ENCODE results near the gene HADH. TPM values are rescaled to one million over a fixed set of nuclear protein-coding genes. Genes with fewer than 3 reads are reported as not detected.
A peak's percentile ranks its signal among the peaks of the same experiment; 100 is the strongest.

HADH gene
- total RNA-seq, 1 donor from 2014 or later = 37.9 TPM

DNA sequence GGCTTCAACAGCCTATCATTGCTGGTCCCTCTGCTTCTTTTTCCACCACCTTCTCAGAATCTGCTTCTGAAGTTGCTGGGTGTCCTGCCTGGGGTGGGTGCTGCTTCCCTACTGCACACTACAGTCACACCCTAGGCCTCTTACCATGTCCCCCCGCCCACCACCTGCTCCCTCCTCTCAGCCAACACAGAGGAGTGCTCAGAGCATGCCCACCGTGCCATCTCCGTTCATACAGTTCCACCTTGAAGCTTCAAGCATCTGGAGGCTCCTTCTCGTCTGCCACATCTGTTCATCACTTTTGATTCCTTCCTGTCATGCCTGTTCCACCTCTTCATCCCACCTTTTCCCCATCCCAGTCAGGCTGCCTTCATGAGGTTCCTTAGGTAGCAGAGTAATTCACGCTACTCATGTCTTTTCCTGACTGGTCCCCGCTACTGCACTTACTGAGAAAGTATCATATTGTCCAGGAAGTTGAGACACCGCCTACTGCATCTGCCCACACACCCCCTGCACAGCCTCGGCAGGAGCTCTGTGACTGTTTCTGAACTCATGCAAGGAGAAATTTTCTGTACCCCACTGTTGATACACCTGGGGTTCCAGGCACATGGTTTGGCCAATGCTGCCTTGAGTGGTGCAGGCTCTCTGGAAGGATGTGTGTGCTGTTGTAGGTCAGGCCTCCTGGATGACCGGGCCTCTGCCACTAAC lies 39.5 kb downstream of the HADH start:
- TF ChIP-seq, protein P1, sequence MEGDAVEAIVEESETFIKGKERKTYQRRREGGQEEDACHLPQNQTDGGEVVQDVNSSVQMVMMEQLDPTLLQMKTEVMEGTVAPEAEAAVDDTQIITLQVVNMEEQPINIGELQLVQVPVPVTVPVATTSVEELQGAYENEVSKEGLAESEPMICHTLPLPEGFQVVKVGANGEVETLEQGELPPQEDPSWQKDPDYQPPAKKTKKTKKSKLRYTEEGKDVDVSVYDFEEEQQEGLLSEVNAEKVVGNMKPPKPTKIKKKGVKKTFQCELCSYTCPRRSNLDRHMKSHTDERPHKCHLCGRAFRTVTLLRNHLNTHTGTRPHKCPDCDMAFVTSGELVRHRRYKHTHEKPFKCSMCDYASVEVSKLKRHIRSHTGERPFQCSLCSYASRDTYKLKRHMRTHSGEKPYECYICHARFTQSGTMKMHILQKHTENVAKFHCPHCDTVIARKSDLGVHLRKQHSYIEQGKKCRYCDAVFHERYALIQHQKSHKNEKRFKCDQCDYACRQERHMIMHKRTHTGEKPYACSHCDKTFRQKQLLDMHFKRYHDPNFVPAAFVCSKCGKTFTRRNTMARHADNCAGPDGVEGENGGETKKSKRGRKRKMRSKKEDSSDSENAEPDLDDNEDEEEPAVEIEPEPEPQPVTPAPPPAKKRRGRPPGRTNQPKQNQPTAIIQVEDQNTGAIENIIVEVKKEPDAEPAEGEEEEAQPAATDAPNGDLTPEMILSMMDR (IDR thresholded peaks at IDR 0.05) = no peak
- no peak overlapping the region for H3K27ac ChIP-seq
- no peaks in the 10 kb centered on the region for H3K4me1 ChIP-seq
- intact Hi-C loops (cut with DNase I) = loop anchor here (10.0 kb wide), 1 partner anchor 546 kb away; no protein-coding TSS in a partner anchor
- no peak overlapping the region for H3K4me3 ChIP-seq
- H3K36me3 ChIP-seq = peaks cover 67% of the 10 kb centered on the region
- peak; percentile 30 for ATAC-seq
- H3K27me3 ChIP-seq = no peaks in the 10 kb centered on the region
- no peak for DNase-seq
- H3K9me3 ChIP-seq = no peaks in the 10 kb centered on the region

DNA sequence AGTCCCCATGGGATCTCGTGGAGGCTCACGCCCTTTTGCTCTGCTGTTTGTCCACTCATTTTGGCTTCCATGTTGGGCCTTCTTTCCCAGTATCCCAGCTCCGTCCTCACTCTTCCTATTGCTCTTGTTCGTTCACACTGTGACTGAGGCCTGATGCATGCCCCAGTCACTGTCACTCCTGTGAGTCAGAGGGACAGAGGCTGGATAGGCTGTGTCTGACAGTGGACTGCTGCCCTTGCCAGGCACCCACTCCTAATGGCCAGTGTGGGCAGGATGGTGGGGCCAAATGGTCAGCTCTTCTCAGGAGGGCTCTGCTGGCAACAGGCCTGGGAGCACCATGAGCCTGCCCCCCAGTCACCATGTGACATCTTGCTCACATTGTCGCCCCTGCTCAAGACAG lies 40.0 kb downstream of the HADH start:
- Histone ChIP-seq H3K4me3 (no peak overlapping the region), H3K27me3 (no peaks in the 10 kb centered on the region), H3K36me3 (peaks cover 67% of the 10 kb centered on the region), H3K4me1 (no peaks in the 10 kb centered on the region), H3K27ac (no peak overlapping the region), H3K9me3 (no peaks in the 10 kb centered on the region)
- DNase-seq (no peak), ATAC-seq (no peak)
- TF ChIP-seq, protein P1 (IDR thresholded peaks at IDR 0.05) = no peak
- intact Hi-C loops (cut with DNase I) = loop anchor here (10.0 kb wide), 1 partner anchor 545 kb away; no protein-coding TSS in a partner anchor

DNA sequence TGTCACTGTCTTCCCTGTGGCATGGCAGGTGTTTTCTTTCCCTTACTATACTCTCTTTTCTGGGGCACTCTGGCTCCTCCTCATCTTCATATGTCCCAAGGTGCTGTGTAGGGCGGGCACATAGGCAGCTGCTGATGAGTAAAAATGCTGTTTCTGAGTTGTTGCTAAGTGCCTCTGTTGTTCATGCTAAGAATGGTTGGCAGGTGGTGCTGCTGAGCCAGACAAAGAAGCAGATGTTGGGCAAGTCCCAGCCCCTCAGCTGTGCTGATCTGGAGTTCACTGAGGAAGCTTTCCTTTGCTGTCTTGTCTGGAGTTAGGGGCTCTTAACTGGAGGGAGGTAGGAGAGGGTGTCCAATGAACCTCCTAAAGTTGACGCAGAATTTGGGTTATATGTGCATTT lies 40.6 kb downstream of the HADH start:
- ATAC-seq (peak; percentile 64), DNase-seq (no peak)
- Histone ChIP-seq H3K4me3 (no peak overlapping the region), H3K27ac (no peak overlapping the region), H3K4me1 (no peaks in the 10 kb centered on the region), H3K9me3 (no peaks in the 10 kb centered on the region), H3K36me3 (peaks cover 69% of the 10 kb centered on the region), H3K27me3 (no peaks in the 10 kb centered on the region)
- TF ChIP-seq, protein P1 (IDR thresholded peaks at IDR 0.05) = peak; percentile 34
- intact Hi-C loops (cut with DNase I) = no loop called here

DNA sequence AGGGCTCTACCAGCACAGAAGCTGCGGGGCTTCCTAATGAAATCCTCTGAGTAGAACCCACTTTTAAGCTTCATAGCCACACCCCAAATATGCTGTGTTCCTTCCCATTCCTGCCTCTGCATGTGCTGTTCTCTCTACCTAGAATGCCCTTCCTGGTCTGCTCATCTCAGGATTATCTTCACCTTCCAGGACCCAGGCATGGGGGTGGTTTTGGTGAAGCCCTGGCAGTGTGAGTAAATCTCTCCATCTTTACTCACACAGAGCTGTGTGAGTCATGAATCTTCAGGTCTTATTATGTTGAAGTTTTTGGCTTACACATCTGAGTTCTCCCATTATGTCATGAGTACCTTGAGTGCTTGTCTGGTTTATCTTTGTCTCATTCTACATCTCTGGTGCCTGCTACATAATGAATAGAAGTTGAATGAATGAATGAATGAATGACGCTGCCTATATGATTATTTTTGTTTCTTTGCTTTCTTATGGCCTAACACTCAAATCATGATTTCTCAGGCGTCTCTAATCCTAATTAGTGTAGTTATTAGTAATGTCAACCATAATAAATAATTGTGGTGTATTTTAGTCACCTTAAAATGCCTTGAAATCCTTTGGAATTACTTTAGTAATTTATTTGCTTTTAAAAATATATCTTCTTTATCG lies 41.9 kb downstream of the HADH start:
- ATAC-seq (no peak), DNase-seq (no peak)
- Histone ChIP-seq H3K27me3 (no peaks in the 10 kb centered on the region), H3K4me1 (no peaks in the 10 kb centered on the region), H3K36me3 (peaks cover 65% of the 10 kb centered on the region), H3K4me3 (no peak overlapping the region), H3K27ac (no peak overlapping the region), H3K9me3 (no peaks in the 10 kb centered on the region)
- intact Hi-C loops (cut with DNase I) = no loop called here
- TF ChIP-seq, protein P1 (IDR thresholded peaks at IDR 0.05) = no peak

DNA sequence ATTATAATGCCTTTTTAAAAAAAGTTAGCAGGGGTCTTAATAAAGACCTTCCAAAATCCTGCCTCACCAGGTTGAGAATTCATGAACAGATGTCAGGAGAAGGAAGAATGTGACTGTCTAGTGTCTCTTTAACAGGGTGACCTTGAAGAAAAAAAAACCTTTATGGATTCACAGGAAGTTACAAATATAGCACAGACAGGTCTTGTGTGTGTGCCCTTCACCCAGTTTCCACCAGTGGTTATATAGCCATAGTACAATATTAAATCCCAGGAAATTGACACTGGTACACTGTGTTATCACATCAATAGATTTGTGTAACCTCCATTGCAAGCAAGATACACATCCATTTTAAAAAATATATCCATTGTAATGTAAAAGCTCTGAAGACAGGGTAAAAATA lies 43.7 kb downstream of the HADH start:
- DNase-seq = no peak
- no peak for ATAC-seq
- Histone ChIP-seq H3K9me3 (no peaks in the 10 kb centered on the region), H3K27ac (no peak overlapping the region), H3K4me1 (no peaks in the 10 kb centered on the region), H3K4me3 (no peak overlapping the region), H3K36me3 (peaks cover 47% of the 10 kb centered on the region), H3K27me3 (no peaks in the 10 kb centered on the region)
- intact Hi-C loops (cut with DNase I) = no loop called here
- TF ChIP-seq, protein P1 (IDR thresholded peaks at IDR 0.05) = no peak

Measured in upper lobe of right lung (tissue), 1 donor.